ENCODE data around the gene NBPF6.
"Not testable (repeated sequence)": the region's sequence is repeated elsewhere in the genome, so short reads cannot be mapped to it uniquely, and the experiment has no call there.

NBPF6 gene

GRCh38 chr1:108502138-108502537 lies 52.0 kb downstream of the NBPF6 start:
- DNase-seq, result no peak

DNA sequence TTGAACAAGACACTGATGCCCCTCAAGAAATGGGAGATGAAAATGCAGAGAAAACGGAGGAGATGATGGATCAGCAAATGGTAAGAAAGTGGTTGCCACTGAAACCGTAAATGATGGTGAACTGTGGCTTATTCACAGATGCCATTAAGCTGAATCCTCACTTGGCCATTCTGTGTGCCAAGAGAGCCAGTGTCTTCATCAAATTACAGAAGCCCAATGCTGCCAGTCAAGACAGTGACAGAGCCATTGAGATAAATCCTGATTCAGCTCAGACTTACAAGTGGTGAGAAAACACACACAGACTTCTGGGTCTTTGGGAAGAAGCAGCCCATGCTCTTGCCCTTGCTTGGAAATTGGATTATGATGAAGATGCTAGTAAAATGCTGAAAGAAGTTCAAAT lies 52.5 kb downstream of the NBPF6 start:
- no peak for DNase-seq

- DNase-seq, result no peak
These were observed 53.1 kb downstream of the NBPF6 start for GRCh38 chr1:108503062-108503733.

- no peak for DNase-seq
These were observed 54.3 kb downstream of the NBPF6 start for GRCh38 chr1:108504447-108504846.

DNA sequence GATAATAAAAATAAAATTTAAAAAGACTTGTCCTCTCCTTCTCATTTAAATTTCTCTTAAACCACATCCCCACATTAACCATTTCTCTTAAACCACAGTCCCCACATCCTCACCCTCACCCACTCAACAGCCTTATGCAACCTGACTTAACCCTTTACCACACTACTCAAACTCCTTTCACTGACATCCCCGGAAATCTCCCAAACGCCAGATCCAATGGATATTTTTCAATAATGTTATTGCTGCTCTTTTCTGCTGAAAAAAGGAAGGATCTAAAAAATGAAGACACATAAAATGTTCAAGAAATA lies 55.6 kb downstream of the NBPF6 start:
- DNase-seq, result peak in 1 of 2 experiments; percentile 41

- DNase-seq, result no peak
These were observed 61.6 kb downstream of the NBPF6 start for GRCh38 chr1:108511764-108512163.

- DNase-seq, result peak; percentile 55 to 72
These were observed 62.3 kb downstream of the NBPF6 start for GRCh38 chr1:108512239-108513043.

- DNase-seq, result no peak
These were observed 62.9 kb downstream of the NBPF6 start for GRCh38 chr1:108513044-108513415.

- not testable (repeated sequence) for DNase-seq
These were observed 63.8 kb downstream of the NBPF6 start for GRCh38 chr1:108513914-108514313.

DNA sequence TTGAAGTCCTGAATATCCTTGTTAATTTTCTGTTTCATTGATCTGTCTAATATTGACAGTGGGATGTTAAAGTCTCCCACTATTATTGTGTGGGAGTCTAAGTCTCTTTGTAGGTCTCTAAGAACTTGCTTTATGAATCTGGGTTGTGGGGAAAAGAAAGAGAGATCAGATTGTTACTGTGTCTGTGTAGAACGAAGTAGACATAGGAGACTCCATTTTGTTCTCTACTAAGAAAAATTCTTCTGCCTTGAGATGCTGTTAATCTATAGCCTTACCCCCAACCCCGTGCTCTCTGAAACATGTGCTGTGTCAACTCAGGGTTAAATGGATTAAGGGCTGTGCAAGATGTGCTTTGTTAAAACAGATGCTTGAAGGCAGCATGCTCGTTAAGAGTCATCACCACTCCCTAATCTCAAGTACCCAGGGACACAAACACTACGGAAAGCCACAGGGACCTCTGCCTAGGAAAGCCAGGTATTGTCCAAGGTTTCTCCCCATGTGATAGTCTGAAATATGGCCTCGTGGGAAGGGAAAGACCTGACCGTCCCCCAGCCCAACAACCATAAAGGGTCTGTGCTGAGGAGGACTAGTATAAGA lies 67.3 kb downstream of the NBPF6 start:
- not testable (repeated sequence) for DNase-seq
